Natural killer cell (primary cell): ENCODE results near the gene CATSPERZ. TPM values are rescaled to one million over a fixed set of nuclear protein-coding genes. Genes with fewer than 3 reads are reported as not detected.

Experiments used
- ATAC-seq, 3 donors: fragments of 150-1000 bp in 2 of 3; fragments of 200-7000 bp in 1 of 3; cut with Tn5 transposase; 1 replicate in 1 of 3; 2 replicates in 2 of 3; pipeline ENCODE4 v1.10.0; 2021; ENCODE audit warnings: mild to moderate bottlenecking in 2 of 3, moderate library complexity in 2 of 3
- DNase-seq, 2 donors: peaks; one replicate each; pipeline versions ENCODE4 v3.0.0 to v3.0.0-alpha.2; 2013 to 2021; ENCODE audit warnings: mixed read lengths in 1 of 2
- H3K27ac ChIP-seq: one replicate; pipeline ENCODE4 v1.5.1; 2013; ENCODE audit warnings: mild to moderate bottlenecking, low read length
- H3K27me3 ChIP-seq: one replicate; pipeline ENCODE4 v1.6.1; 2013; ENCODE audit warnings: low read length; ENCODE audit not compliant: control insufficient read depth, insufficient read depth
- H3K36me3 ChIP-seq: one replicate; pipeline ENCODE4 v1.6.1; 2013; ENCODE audit warnings: low read length; ENCODE audit not compliant: control insufficient read depth, insufficient read depth
- H3K4me1 ChIP-seq: one replicate; pipeline ENCODE4 v1.6.1; 2013; ENCODE audit warnings: low read length; ENCODE audit not compliant: control insufficient read depth, insufficient read depth
- H3K4me3 ChIP-seq: one replicate; pipeline ENCODE4 v1.5.1; 2013; ENCODE audit warnings: low read length
- H3K9me3 ChIP-seq: one replicate; pipeline ENCODE4 v1.6.1; 2013; ENCODE audit warnings: low read length; ENCODE audit not compliant: control insufficient read depth, insufficient read depth
- H3K27ac Mint-ChIP-seq, 2 donors: one replicate each; pipeline ENCODE4 v1.8.0; 2022; ENCODE audit warnings: mild to moderate bottlenecking in 2 of 2, mixed read lengths in 2 of 2, moderate library complexity in 1 of 2
- H3K27me3 Mint-ChIP-seq, 2 donors: one replicate each; pipeline ENCODE4 v1.8.0; 2022; ENCODE audit warnings: low read depth in 2 of 2, mixed read lengths in 2 of 2
- H3K36me3 Mint-ChIP-seq: one replicate; pipeline ENCODE4 v1.8.0; 2022; ENCODE audit warnings: mixed read lengths
- H3K4me1 Mint-ChIP-seq, 2 donors: one replicate each; pipeline ENCODE4 v1.8.0; 2022; ENCODE audit warnings: mixed read lengths in 2 of 2
- H3K4me3 Mint-ChIP-seq: one replicate; pipeline ENCODE4 v1.8.0; 2022; ENCODE audit warnings: mild to moderate bottlenecking, moderate library complexity, mixed read lengths
- H3K9me3 Mint-ChIP-seq, 2 donors: one replicate each; pipeline ENCODE4 v1.8.0; 2022; ENCODE audit warnings: mixed read lengths in 2 of 2
- CTCF ChIP-seq: fragments of 200-600 bp; IDR thresholded peaks from one replicate; pipeline ENCODE4 v1.8.0; 2022; ENCODE audit warnings: antibody characterized with exemption
- WGBS: methylation state at CpG from one replicate; pipeline ENCODE4 v1.1.7; 2013; ENCODE audit warnings: missing lambda C conversion rate; ENCODE audit not compliant: insufficient coverage; 5-methylcytosine and 5-hydroxymethylcytosine counted together
- intact Hi-C: fragments of 100-400 bp; cut with micrococcal nuclease; formaldehyde crosslinking; loops from one replicate; pipeline ENCODE4 v1.14.2; 2022
- total RNA-seq, 4 donors: library from RNA; stranded (reverse); fragments of 120-200 nt in 1 of 4; gene quantifications; one replicate each; pipeline versions ENCODE4 v1.2.3 to v1.2.4, GENCODE V29; 2013 to 2022

The CATSPERZ gene
- total RNA-seq, 3 donors from 2014 or later (not counting 1 experiment from before 2014, with no cell fraction given), result 0.80 to 0.90 TPM; not detected in 1

GRCh38 chr11:64347193-64347867, 47.2 kb downstream of the CATSPERZ start:
- peaks cover 10 to 31% of the 10 kb centered on the region in 2 donors for H3K4me1 Mint-ChIP-seq
- no peak overlapping the region for H3K4me3 Mint-ChIP-seq
- intact Hi-C loops, result no loop called here

GRCh38 chr11:64348383-64349024, 48.3 kb downstream of the CATSPERZ start:
- H3K4me1 ChIP-seq, result peaks cover 6% of the 10 kb centered on the region
- no peak overlapping the region for H3K27ac ChIP-seq
- WGBS, result 92% methylated on average over 14 of the region's 14 CpGs
- no peak for TF ChIP-seq CTCF
- Mint-ChIP-seq H3K4me3 (no peak overlapping the region), H3K27ac (no peak overlapping the region), H3K36me3 (no peaks in the 10 kb centered on the region), H3K9me3 (no peaks in the 10 kb centered on the region), H3K4me1 (peaks cover 10 to 24% of the 10 kb centered on the region in 2 donors), H3K27me3 (no peaks in the 10 kb centered on the region)
- H3K27me3 ChIP-seq, result no peaks in the 10 kb centered on the region
- no peak overlapping the region for H3K4me3 ChIP-seq
- no peak for ATAC-seq
- no peak for DNase-seq
- peaks cover 48% of the 10 kb centered on the region for H3K36me3 ChIP-seq
- no peaks in the 10 kb centered on the region for H3K9me3 ChIP-seq
- intact Hi-C loops, result no loop called here

More at GRCh38 chr11:64347193-64347867, 47.2 kb downstream of the CATSPERZ start:
- no peak for TF ChIP-seq CTCF
- Histone ChIP-seq H3K27ac (no peak overlapping the region), H3K4me1 (peaks cover 12% of the 10 kb centered on the region), H3K36me3 (peaks cover 45% of the 10 kb centered on the region), H3K27me3 (no peaks in the 10 kb centered on the region), H3K9me3 (no peaks in the 10 kb centered on the region), H3K4me3 (no peak overlapping the region)
- no peaks in the 10 kb centered on the region for H3K36me3 Mint-ChIP-seq
- no peak for ATAC-seq
- H3K9me3 Mint-ChIP-seq, result no peaks in the 10 kb centered on the region
- no peaks in the 10 kb centered on the region for H3K27me3 Mint-ChIP-seq
- no peak for DNase-seq
- H3K27ac Mint-ChIP-seq, result no peak overlapping the region
- WGBS, result 89% methylated on average over 12 of the region's 12 CpGs

- Histone ChIP-seq H3K27ac (no peak overlapping the region), H3K27me3 (no peaks in the 10 kb centered on the region), H3K4me1 (peaks cover 3% of the 10 kb centered on the region), H3K36me3 (peaks cover 46% of the 10 kb centered on the region), H3K9me3 (no peaks in the 10 kb centered on the region), H3K4me3 (no peak overlapping the region)
- no peak for TF ChIP-seq CTCF
- intact Hi-C loops, result no loop called here
- no peak for DNase-seq
- H3K9me3 Mint-ChIP-seq, result no peaks in the 10 kb centered on the region
- H3K27me3 Mint-ChIP-seq, result no peaks in the 10 kb centered on the region
- ATAC-seq, result no peak
- H3K4me1 Mint-ChIP-seq, result peaks cover 10 to 24% of the 10 kb centered on the region in 2 donors
- no peaks in the 10 kb centered on the region for H3K36me3 Mint-ChIP-seq
- WGBS, result 96% methylated on average over 7 of the region's 7 CpGs
- H3K4me3 Mint-ChIP-seq, result no peak overlapping the region
- H3K27ac Mint-ChIP-seq, result no peak overlapping the region
Measured at GRCh38 chr11:64349025-64349387, 48.8 kb downstream of the CATSPERZ start.
